Muscle of leg (tissue), 16 donors: ENCODE measurements around the gene RELL1. TPM values are rescaled to one million over a fixed set of nuclear protein-coding genes. Genes with fewer than 3 reads are reported as not detected.

Source experiments
- DNase-seq: peaks from one replicate; pipeline ENCODE4 v3.0.0; 2013
- H3K27ac ChIP-seq: one replicate; pipeline ENCODE4 v1.5.1; 2013; ENCODE audit warnings: mild to moderate bottlenecking, low read length, control low read depth
- H3K27me3 ChIP-seq: one replicate; pipeline ENCODE4 v1.6.1; 2013; ENCODE audit warnings: low read length; ENCODE audit not compliant: control insufficient read depth, insufficient read depth
- H3K36me3 ChIP-seq: one replicate; pipeline ENCODE4 v1.6.1; 2013; ENCODE audit warnings: low read length; ENCODE audit not compliant: control insufficient read depth, insufficient read depth
- H3K4me1 ChIP-seq: one replicate; pipeline ENCODE4 v1.6.1; 2013; ENCODE audit warnings: low read length; ENCODE audit not compliant: control insufficient read depth, insufficient read depth
- H3K4me3 ChIP-seq: one replicate; pipeline ENCODE4 v1.5.1; 2013; ENCODE audit warnings: low read length, control low read depth
- H3K9me3 ChIP-seq: replicated peaks from 2 replicates; pipeline ENCODE4 v1.6.1; 2013; ENCODE audit warnings: low read depth, low read length; ENCODE audit not compliant: control insufficient read depth
- WGBS: methylation state at CpG from one replicate; pipeline ENCODE4 v1.1.5; 2013; ENCODE audit warnings: missing lambda C conversion rate; ENCODE audit not compliant: insufficient coverage; 5-methylcytosine and 5-hydroxymethylcytosine counted together
- long read RNA-seq, 11 donors: transcript quantifications; one replicate each; lab custom pipeline, GENCODE V29; 2026
- polyA plus RNA-seq, 8 donors: library from polyadenylated mRNA; unstranded; fragments of 120-200 nt; gene quantifications; one replicate each; pipeline versions ENCODE4 v1.2.1 to v1.2.3, GENCODE V29; 2013; ENCODE audit warnings: inconsistent platforms in 1 of 8, low replicate concordance in 1 of 8; ENCODE audit not compliant: insufficient read length in 8 of 8, insufficient read depth in 1 of 8
- total RNA-seq: library from RNA; stranded (reverse); fragments of 120-200 nt; gene quantifications from one replicate; pipeline ENCODE4 v1.2.4, GENCODE V29; 2013

RELL1 gene, protein sequence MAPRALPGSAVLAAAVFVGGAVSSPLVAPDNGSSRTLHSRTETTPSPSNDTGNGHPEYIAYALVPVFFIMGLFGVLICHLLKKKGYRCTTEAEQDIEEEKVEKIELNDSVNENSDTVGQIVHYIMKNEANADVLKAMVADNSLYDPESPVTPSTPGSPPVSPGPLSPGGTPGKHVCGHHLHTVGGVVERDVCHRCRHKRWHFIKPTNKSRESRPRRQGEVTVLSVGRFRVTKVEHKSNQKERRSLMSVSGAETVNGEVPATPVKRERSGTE
- total RNA-seq, result 44.7 TPM
- 10 to 100 TPM in 7 of 8 donors, 1 to 10 TPM in 1; 9.7 to 18.7 (median 13.2) TPM for polyA plus RNA-seq
- long read RNA-seq, donor 1, partial matches to known transcripts, result 0 of 2 reads
- long read RNA-seq, donor 1, other reads (novel, unspliced or antisense), result 0 of 2 reads
- long read RNA-seq, donor 2, partial matches to known transcripts, result 0 of 1 reads
- long read RNA-seq, donor 2, other reads (novel, unspliced or antisense), result 0 of 1 reads
- long read RNA-seq, donor 3, partial matches to known transcripts, result 0 of 2 reads
- long read RNA-seq, donor 3, other reads (novel, unspliced or antisense), result 0 of 2 reads
- long read RNA-seq, donor 4, partial matches to known transcripts, result 0 of 3 reads
- long read RNA-seq, donor 4, other reads (novel, unspliced or antisense), result 0 of 3 reads
- long read RNA-seq, donor 5, transcript RELL1-202 (7 exons, 1,350 nt), result major isoform, 7 of 7 reads
- long read RNA-seq, donor 5, partial matches to known transcripts, result 0 of 7 reads
- long read RNA-seq, donor 5, other reads (novel, unspliced or antisense), result 0 of 7 reads
- long read RNA-seq, donor 6, partial matches to known transcripts, result 0 of 4 reads
- long read RNA-seq, donor 6, other reads (novel, unspliced or antisense), result 0 of 4 reads
- long read RNA-seq, donor 7, partial matches to known transcripts, result 0 of 3 reads
- long read RNA-seq, donor 7, other reads (novel, unspliced or antisense), result 0 of 3 reads
- long read RNA-seq, donor 8, partial matches to known transcripts, result 0 of 5 reads
- long read RNA-seq, donor 8, other reads (novel, unspliced or antisense), result 0 of 5 reads
- long read RNA-seq, donor 9, partial matches to known transcripts, result 0 of 3 reads
- long read RNA-seq, donor 9, other reads (novel, unspliced or antisense), result 0 of 3 reads
- long read RNA-seq, donor 10, transcript RELL1-202 (7 exons, 1,350 nt), result major isoform, 5 of 5 reads
- long read RNA-seq, donor 10, partial matches to known transcripts, result 0 of 5 reads
- long read RNA-seq, donor 10, other reads (novel, unspliced or antisense), result 0 of 5 reads
- long read RNA-seq, donor 11, partial matches to known transcripts, result 0 of 3 reads
- long read RNA-seq, donor 11, other reads (novel, unspliced or antisense), result 0 of 3 reads

DNA sequence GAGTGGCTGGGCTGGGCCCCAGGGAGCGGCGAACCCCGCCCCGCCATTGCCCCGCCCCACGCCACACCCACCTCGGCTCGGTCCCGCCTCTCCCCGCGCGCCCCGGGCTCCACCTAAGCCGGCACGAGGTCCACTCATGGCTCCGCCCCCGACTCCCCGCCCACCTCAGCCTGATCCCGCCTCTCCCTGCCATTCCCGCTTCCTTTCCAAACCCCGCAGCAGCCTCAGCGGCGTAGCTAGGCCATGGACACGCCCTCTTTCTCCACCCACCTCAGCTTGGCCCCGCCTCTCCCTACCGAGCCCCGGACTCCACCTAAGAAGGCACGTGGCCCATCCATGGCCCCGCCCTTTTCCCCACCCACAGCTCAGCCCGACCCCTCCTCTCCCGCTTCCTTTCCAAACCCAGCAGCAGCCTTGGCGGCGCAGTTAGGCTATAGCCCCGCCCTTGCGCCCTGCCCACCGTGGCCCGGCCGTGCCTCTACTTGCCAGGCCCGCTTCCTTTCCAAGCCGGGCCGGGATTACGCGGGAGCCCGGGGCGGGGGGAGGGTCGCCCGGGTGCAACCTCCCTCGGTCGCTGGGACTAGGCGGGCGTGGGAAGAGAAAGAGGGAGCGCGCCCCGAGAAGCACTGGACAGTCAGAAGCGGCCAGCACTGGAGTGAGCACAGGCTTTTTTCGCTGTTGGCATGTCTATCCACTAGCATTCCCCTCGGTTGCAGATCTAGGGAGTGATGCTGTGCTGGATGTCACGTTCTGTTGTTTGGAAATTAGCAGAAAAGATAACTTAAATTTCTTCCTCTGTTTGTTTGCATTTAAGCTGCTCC, at the start of gene RELL1:
RELL1 (minus strand) TSS at position 4 of the 821 bp plus-strand sequence. CDS start 89 bp downstream, outside the sequence.
- Histone ChIP-seq H3K4me3 (peak within 1 kb of the TSS; percentile 84), H3K4me1 (peaks cover 20% of the 10 kb centered on the region)
- WGBS, result under 1% methylated on average over 46 of the region's 58 CpGs

DNA sequence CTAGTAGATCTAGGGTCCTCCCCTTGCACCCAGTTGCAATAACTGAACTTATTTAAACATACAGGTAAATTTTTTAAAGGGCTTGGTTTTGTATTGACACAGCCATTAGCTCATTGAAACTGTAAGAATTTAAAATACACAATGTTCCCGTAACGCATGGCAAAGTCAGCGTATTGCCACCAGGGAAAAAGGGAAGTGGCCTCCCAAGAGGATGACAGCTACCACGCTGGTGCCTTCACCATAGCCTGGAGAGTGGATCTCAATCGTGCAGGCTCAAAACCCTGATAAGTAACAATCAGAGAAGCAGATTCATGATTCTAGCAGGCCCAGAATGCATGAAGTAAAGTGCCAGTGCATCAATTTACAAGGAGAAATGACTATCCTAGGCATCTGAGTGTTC, 49.4 kb upstream of the RELL1 start:
- Histone ChIP-seq H3K36me3 (no peaks in the 10 kb centered on the region), H3K27me3 (peaks cover 4% of the 10 kb centered on the region), H3K27ac (no peak overlapping the region), H3K9me3 (no peaks in the 10 kb centered on the region), H3K4me1 (no peaks in the 10 kb centered on the region), H3K4me3 (no peak overlapping the region)
- 88% methylated on average over 4 of the region's 5 CpGs for WGBS
- peak; percentile 42 for DNase-seq

More for the DNA sequence above, at the start of gene RELL1:
- DNase-seq, result peak; percentile 100
- no peaks in the 10 kb centered on the region for H3K9me3 ChIP-seq
- peaks cover 9% of the 10 kb centered on the region for H3K36me3 ChIP-seq
- peak within 1 kb of the TSS; percentile 97 for H3K27ac ChIP-seq
- H3K27me3 ChIP-seq, result no peaks in the 10 kb centered on the region

DNA sequence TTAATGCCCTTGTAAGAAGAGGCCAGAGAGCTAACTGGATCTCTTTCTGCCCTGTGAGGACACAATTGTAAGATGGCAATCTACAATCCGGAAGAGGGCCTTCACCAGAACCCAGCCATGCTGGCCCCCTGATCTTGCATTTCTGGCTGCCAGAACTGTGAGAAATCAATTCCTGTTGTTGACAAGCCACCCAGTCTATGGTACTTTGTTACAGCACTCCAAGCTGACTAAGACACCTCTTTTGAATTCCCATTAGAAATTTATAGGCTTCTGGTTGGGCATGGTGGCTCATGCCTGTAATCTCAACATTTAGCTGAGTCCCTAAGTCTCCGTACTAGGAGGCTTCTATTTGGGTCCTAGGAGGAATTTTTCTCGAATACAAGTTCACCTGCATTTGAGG, 48.8 kb upstream of the RELL1 start:
- Histone ChIP-seq H3K27me3 (peaks cover 4% of the 10 kb centered on the region), H3K4me3 (no peak overlapping the region), H3K36me3 (no peaks in the 10 kb centered on the region), H3K9me3 (no peaks in the 10 kb centered on the region), H3K27ac (no peak overlapping the region), H3K4me1 (no peaks in the 10 kb centered on the region)
- WGBS, result 93% methylated on average over 1 of the region's 3 CpGs
- DNase-seq, result no peak

DNA sequence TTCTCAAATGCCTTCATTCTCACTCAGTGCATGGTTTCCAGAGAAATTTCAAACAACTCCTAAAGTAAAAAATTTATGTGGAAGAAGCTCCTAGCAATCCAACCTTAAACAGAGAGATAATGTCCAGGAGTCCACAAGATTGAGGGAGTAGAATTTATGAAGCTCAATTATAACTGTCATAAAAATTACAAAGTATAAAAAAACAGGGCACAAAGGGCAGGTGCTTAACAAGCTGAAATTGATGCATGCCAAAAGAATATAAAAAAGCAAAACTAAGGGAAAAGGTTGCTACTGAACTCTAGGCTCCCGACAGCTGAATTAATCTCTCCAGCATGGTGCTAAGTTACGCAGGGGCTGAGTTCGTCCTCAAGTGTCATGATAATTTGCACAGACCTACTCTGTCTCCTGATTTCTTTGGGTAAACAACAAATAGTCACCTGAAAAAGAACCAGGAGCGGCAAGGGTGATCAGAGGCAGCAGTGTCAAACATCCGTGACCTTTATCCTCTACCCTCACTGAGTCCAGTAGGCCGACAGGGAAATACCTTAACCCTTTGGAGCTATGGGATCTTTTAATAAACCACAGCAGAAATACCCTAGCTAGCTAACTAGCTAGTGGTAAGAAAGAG, 47.2 kb upstream of the RELL1 start:
- DNase-seq, result no peak
- no peaks in the 10 kb centered on the region for H3K4me1 ChIP-seq
- H3K4me3 ChIP-seq, result no peak overlapping the region
- no peaks in the 10 kb centered on the region for H3K9me3 ChIP-seq
- peaks cover 4% of the 10 kb centered on the region for H3K27me3 ChIP-seq
- 45% methylated on average over 3 of the region's 6 CpGs for WGBS
- no peak overlapping the region for H3K27ac ChIP-seq
- no peaks in the 10 kb centered on the region for H3K36me3 ChIP-seq

DNA sequence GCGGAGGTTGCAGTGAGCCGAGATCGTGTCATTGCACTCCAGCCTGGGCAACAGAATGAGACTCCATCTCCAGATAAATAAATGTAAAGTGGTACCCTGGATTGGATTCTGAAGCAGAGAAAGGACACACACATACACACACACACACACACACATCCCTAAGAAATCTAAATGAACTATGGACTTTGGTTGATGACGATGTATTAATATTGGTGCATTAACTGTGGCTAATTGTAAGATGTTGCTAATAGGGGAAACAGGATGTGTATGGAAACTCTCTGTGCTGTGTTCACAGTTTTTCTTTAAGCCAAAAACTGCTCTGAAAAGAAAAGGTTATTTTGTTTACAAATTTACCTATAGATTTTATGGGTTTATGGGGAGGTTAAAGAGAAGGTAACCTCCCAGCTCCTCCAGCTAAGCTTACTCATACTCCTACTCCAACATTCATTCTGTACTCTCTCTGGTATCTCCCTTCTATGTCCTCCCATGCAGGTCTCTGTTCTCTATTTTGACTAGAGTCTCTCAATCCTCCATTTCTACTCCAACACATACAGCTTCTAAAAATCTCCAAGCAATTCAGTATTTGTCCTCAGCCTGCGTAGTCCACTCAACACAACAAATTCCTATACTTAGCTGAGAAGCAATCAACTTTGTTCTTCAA, 46.5 kb upstream of the RELL1 start:
- WGBS, result 90% methylated on average over 1 of the region's 5 CpGs
- Histone ChIP-seq H3K27ac (no peak overlapping the region), H3K27me3 (peaks cover 4% of the 10 kb centered on the region)

DNA sequence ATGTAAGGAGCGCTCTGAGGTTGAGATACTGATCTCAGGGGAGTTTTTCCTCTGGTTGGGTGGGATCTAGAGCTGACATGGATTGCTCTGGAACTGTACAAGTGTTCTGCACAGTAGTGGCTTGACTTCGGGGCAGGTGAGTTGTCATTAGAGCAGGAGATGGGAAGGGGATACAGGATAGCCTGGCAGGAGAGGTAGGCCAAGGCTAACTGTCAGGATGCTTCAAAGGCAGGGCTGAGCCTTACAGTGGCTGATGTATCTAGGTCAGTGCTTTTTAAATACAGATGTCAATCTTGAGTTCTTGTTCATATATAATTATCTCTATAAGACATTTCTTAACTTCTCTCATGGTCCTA, 43.5 kb upstream of the RELL1 start:
- DNase-seq, result no peak
- Histone ChIP-seq H3K27me3 (no peaks in the 10 kb centered on the region), H3K4me1 (no peaks in the 10 kb centered on the region), H3K9me3 (no peaks in the 10 kb centered on the region), H3K27ac (no peak overlapping the region), H3K4me3 (no peak overlapping the region), H3K36me3 (no peaks in the 10 kb centered on the region)
- WGBS, result 92% methylated on average over 2 of the region's 2 CpGs

More for the DNA sequence above, 46.5 kb upstream of the RELL1 start:
- Histone ChIP-seq H3K9me3 (no peaks in the 10 kb centered on the region), H3K4me3 (no peak overlapping the region), H3K4me1 (no peaks in the 10 kb centered on the region), H3K36me3 (no peaks in the 10 kb centered on the region)
- DNase-seq, result no peak

DNA sequence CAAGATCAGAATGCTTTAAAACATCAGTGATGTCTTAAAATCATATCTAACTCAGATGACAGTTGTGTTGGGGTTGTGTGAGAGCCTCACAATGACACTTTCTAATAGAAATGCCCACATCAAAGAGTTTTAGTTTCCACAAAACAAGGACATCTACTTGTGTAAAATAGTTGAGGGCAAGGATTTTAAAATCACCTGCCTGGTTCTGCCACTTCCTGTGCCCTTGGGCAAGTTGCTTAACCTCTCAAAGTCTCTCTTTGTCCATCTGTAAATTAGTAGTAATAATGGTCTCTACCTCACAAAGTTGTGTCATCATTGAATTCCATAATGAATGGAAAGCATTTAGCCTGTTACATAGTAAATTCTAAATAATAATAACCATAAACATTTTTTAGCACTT, 41.9 kb upstream of the RELL1 start:
- no peak for DNase-seq
- Histone ChIP-seq H3K27ac (no peak overlapping the region), H3K4me1 (no peaks in the 10 kb centered on the region), H3K4me3 (no peak overlapping the region), H3K36me3 (no peaks in the 10 kb centered on the region), H3K9me3 (no peaks in the 10 kb centered on the region), H3K27me3 (no peaks in the 10 kb centered on the region)

DNA sequence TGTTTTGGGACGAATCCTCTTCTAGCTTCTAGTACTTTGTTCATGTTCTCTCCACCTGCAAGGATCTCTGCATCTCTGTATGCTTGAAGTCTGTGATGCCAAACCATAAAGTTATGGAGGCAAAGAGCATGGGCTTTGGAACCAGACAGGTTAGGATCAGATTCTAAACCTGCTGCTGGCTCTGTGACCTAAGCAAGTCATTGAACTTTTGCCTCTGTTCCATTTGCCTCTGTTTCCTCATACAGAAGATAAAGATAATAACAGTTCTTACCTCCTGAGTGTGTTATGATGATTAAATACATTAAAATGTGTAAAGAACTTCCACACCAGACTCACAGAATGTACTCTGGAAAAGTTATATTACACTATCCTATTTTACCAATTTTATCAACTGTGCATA, 41.5 kb upstream of the RELL1 start:
- Histone ChIP-seq H3K9me3 (no peaks in the 10 kb centered on the region), H3K36me3 (no peaks in the 10 kb centered on the region), H3K27ac (no peak overlapping the region), H3K4me1 (no peaks in the 10 kb centered on the region), H3K4me3 (no peak overlapping the region), H3K27me3 (no peaks in the 10 kb centered on the region)
- no peak for DNase-seq
- 80% methylated on average over 1 of the region's 1 CpG for WGBS
